ENCODE data around the gene AKAP8.
"Not testable (repeated sequence)": the region's sequence is repeated elsewhere in the genome, so short reads cannot be mapped to it uniquely, and the experiment has no call there.

Gene AKAP8

GRCh38 chr19:15360015-15360414, 19.6 kb downstream of the AKAP8 start:
- H3K4ac ChIP-seq (ENCODE audit: low read length); H3K27ac ChIP-seq (replicated peaks; ENCODE audit: low read length); H3K23ac ChIP-seq (ENCODE audit: low read depth, low read length, poor library complexity); H3K9ac ChIP-seq (ENCODE audit: low read depth, low read length, poor library complexity); H2BK5ac ChIP-seq (ENCODE audit: low read length); H3K79me1 ChIP-seq (ENCODE audit: low read depth, low read length); H3K18ac ChIP-seq (ENCODE audit: low read length); H2BK15ac ChIP-seq (ENCODE audit: low read length); H3K4me3 ChIP-seq (ENCODE audit: low read length in 2 of 2); H3K9me3 ChIP-seq (replicated peaks in 1 of 2; ENCODE audit: control insufficient read depth in 2 of 2, insufficient read depth in 1 of 2, low read depth in 1 of 2, low read length in 2 of 2); H2AFZ ChIP-seq (ENCODE audit: low read length); DNase-seq (ENCODE audit: low spot score); H4K8ac ChIP-seq (ENCODE audit: low read depth, low read length); H3K4me2 ChIP-seq (ENCODE audit: insufficient read depth, low read length, poor library complexity, severe bottlenecking); H4K91ac ChIP-seq (ENCODE audit: low read depth, low read length, poor library complexity); H2BK120ac ChIP-seq (ENCODE audit: low read depth, low read length); H3K4me1 ChIP-seq (ENCODE audit: control insufficient read depth in 2 of 2, insufficient read depth in 1 of 2, low read depth in 1 of 2, low read length in 2 of 2); H2BK12ac ChIP-seq (ENCODE audit: low read length); H3K14ac ChIP-seq (ENCODE audit: low read length); H2AK5ac ChIP-seq (ENCODE audit: low read depth, low read length); H3K27me3 ChIP-seq (ENCODE audit: control insufficient read depth in 3 of 3, insufficient read depth in 3 of 3, low read depth in 1 of 3, low read length in 3 of 3): not testable (repeated sequence)
- whole genome bisulfite sequencing, 2 donors (ENCODE audit: extremely low coverage in 2 of 2, insufficient read length in 2 of 2, insufficient replicate concordance in 1 of 2), result 100% methylated on average over 1 of the region's 4 CpGs; no CpG with 5 or more reads in 1 of the 2 donors
- peaks cover 44 to 75% of the 10 kb centered on the region in 2 donors for H3K36me3 ChIP-seq (replicated peaks in 1 of 2; ENCODE audit: control insufficient read depth in 2 of 2, insufficient read depth in 2 of 2, low read length in 2 of 2)

GRCh38 chr19:15358918-15359317, 20.7 kb downstream of the AKAP8 start:
- no peak overlapping the region for H2BK12ac ChIP-seq (ENCODE audit: low read length)
- peaks cover 2% of the 10 kb centered on the region for H3K79me1 ChIP-seq (ENCODE audit: low read depth, low read length)
- peaks cover 3 to 4% of the 10 kb centered on the region in 2 donors for H3K9me3 ChIP-seq (replicated peaks in 1 of 2; ENCODE audit: control insufficient read depth in 2 of 2, insufficient read depth in 1 of 2, low read depth in 1 of 2, low read length in 2 of 2)
- no peak overlapping the region for H2AK5ac ChIP-seq (ENCODE audit: low read depth, low read length)
- H3K27ac ChIP-seq (replicated peaks; ENCODE audit: low read length), result no peak overlapping the region
- H3K18ac ChIP-seq (ENCODE audit: low read length), result no peak overlapping the region
- no peak overlapping the region for H2AFZ ChIP-seq (ENCODE audit: low read length)
- H2BK5ac ChIP-seq (ENCODE audit: low read length), result no peak overlapping the region
- H3K9ac ChIP-seq (ENCODE audit: low read depth, low read length, poor library complexity), result no peak overlapping the region
- WGBS, 2 donors (ENCODE audit: extremely low coverage in 2 of 2, insufficient read length in 2 of 2, insufficient replicate concordance in 1 of 2), result no CpG with 5 or more reads among the region's 3 CpGs
- H3K4ac ChIP-seq (ENCODE audit: low read length), result no peak overlapping the region
- H3K36me3 ChIP-seq (replicated peaks in 1 of 2; ENCODE audit: control insufficient read depth in 2 of 2, insufficient read depth in 2 of 2, low read length in 2 of 2), result peaks cover 49 to 78% of the 10 kb centered on the region in 2 donors
- no peaks in the 10 kb centered on the region for H3K27me3 ChIP-seq (ENCODE audit: control insufficient read depth in 3 of 3, insufficient read depth in 3 of 3, low read depth in 1 of 3, low read length in 3 of 3)
- no peak overlapping the region for H2BK120ac ChIP-seq (ENCODE audit: low read depth, low read length)
- no peak for DNase-seq (ENCODE audit: low spot score)
- H4K8ac ChIP-seq (ENCODE audit: low read depth, low read length), result no peak overlapping the region
- no peak overlapping the region for H4K91ac ChIP-seq (ENCODE audit: low read depth, low read length, poor library complexity)
- H3K4me3 ChIP-seq (ENCODE audit: low read length in 2 of 2), result no peak overlapping the region
- H3K4me2 ChIP-seq (ENCODE audit: insufficient read depth, low read length, poor library complexity, severe bottlenecking), result no peak overlapping the region
- no peaks in the 10 kb centered on the region for H3K4me1 ChIP-seq (ENCODE audit: control insufficient read depth in 2 of 2, insufficient read depth in 1 of 2, low read depth in 1 of 2, low read length in 2 of 2)
- H3K14ac ChIP-seq (ENCODE audit: low read length), result no peak overlapping the region
- no peak overlapping the region for H2BK15ac ChIP-seq (ENCODE audit: low read length)
- no peak overlapping the region for H3K23ac ChIP-seq (ENCODE audit: low read depth, low read length, poor library complexity)

DNA sequence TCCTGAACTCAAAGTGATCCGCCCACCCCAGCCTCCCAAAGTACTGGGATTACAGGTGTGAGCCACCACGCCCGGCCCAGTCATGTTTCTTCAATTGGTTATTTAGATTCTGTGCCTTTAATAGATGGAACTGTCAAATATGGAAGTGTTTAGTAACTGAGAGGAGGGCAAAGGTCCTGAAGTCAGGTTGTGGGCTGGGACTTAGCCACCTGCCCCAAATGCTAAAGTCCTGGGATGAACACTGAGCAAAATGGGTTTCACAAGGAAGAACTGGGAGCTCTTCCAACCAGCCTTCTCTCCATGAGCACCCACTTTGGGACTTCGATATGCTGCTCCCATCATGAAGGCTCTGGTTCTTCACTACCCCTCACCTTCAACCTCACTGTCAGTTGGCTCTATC, 21.7 kb downstream of the AKAP8 start:
- H3K4me2 ChIP-seq (ENCODE audit: insufficient read depth, low read length, poor library complexity, severe bottlenecking), result no peak overlapping the region
- no peak overlapping the region for H3K4me3 ChIP-seq (ENCODE audit: low read length in 2 of 2)
- H3K9ac ChIP-seq (ENCODE audit: low read depth, low read length, poor library complexity), result no peak overlapping the region
- no peak overlapping the region for H4K91ac ChIP-seq (ENCODE audit: low read depth, low read length, poor library complexity)
- no peak overlapping the region for H2BK15ac ChIP-seq (ENCODE audit: low read length)
- no peak overlapping the region for H2AFZ ChIP-seq (ENCODE audit: low read length)
- no peak overlapping the region for H3K14ac ChIP-seq (ENCODE audit: low read length)
- H2BK5ac ChIP-seq (ENCODE audit: low read length), result no peak overlapping the region
- no peak overlapping the region for H4K8ac ChIP-seq (ENCODE audit: low read depth, low read length)
- DNase-seq (ENCODE audit: low spot score), result no peak
- no peaks in the 10 kb centered on the region for H3K27me3 ChIP-seq (ENCODE audit: control insufficient read depth in 3 of 3, insufficient read depth in 3 of 3, low read depth in 1 of 3, low read length in 3 of 3)
- peaks cover 49 to 87% of the 10 kb centered on the region in 2 donors for H3K36me3 ChIP-seq (replicated peaks in 1 of 2; ENCODE audit: control insufficient read depth in 2 of 2, insufficient read depth in 2 of 2, low read length in 2 of 2)
- peaks cover 3 to 4% of the 10 kb centered on the region in 2 donors for H3K9me3 ChIP-seq (replicated peaks in 1 of 2; ENCODE audit: control insufficient read depth in 2 of 2, insufficient read depth in 1 of 2, low read depth in 1 of 2, low read length in 2 of 2)
- H3K18ac ChIP-seq (ENCODE audit: low read length), result no peak overlapping the region
- no peak overlapping the region for H2BK120ac ChIP-seq (ENCODE audit: low read depth, low read length)
- H3K79me1 ChIP-seq (ENCODE audit: low read depth, low read length), result peaks cover 2% of the 10 kb centered on the region
- H2BK12ac ChIP-seq (ENCODE audit: low read length), result no peak overlapping the region
- WGBS, 2 donors (ENCODE audit: extremely low coverage in 2 of 2, insufficient read length in 2 of 2, insufficient replicate concordance in 1 of 2), result no CpG with 5 or more reads among the region's 4 CpGs
- no peak overlapping the region for H3K4ac ChIP-seq (ENCODE audit: low read length)
- H3K23ac ChIP-seq (ENCODE audit: low read depth, low read length, poor library complexity), result no peak overlapping the region
- no peak overlapping the region for H2AK5ac ChIP-seq (ENCODE audit: low read depth, low read length)
- no peaks in the 10 kb centered on the region for H3K4me1 ChIP-seq (ENCODE audit: control insufficient read depth in 2 of 2, insufficient read depth in 1 of 2, low read depth in 1 of 2, low read length in 2 of 2)
- H3K27ac ChIP-seq (replicated peaks; ENCODE audit: low read length), result no peak overlapping the region

- WGBS, 2 donors (ENCODE audit: extremely low coverage in 2 of 2, insufficient read length in 2 of 2, insufficient replicate concordance in 1 of 2), result no CpG with 5 or more reads among the region's 27 CpGs
- H3K79me1 ChIP-seq (ENCODE audit: low read depth, low read length), result no peaks in the 10 kb centered on the region
Observed at GRCh38 chr19:15354566-15355296, 24.9 kb downstream of the AKAP8 start.

More at GRCh38 chr19:15354566-15355296, 24.9 kb downstream of the AKAP8 start:
- Histone ChIP-seq H3K4me1 (ENCODE audit: control insufficient read depth in 2 of 2, insufficient read depth in 1 of 2, low read depth in 1 of 2, low read length in 2 of 2) (no peaks in the 10 kb centered on the region), H3K18ac (ENCODE audit: low read length) (no peak overlapping the region), H3K4ac (ENCODE audit: low read length) (no peak overlapping the region), H2BK120ac (ENCODE audit: low read depth, low read length) (no peak overlapping the region), H3K27me3 (ENCODE audit: control insufficient read depth in 3 of 3, insufficient read depth in 3 of 3, low read depth in 1 of 3, low read length in 3 of 3) (no peaks in the 10 kb centered on the region), H2BK15ac (ENCODE audit: low read length) (no peak overlapping the region), H3K27ac (replicated peaks; ENCODE audit: low read length) (no peak overlapping the region), H3K9me3 (replicated peaks in 1 of 2; ENCODE audit: control insufficient read depth in 2 of 2, insufficient read depth in 1 of 2, low read depth in 1 of 2, low read length in 2 of 2) (no peaks in the 10 kb centered on the region), H4K91ac (ENCODE audit: low read depth, low read length, poor library complexity) (no peak overlapping the region), H3K14ac (ENCODE audit: low read length) (peak overlapping the region; percentile 41), H2AK5ac (ENCODE audit: low read depth, low read length) (no peak overlapping the region), H3K4me3 (ENCODE audit: low read length in 2 of 2) (no peak overlapping the region), H2AFZ (ENCODE audit: low read length) (no peak overlapping the region), H3K9ac (ENCODE audit: low read depth, low read length, poor library complexity) (no peak overlapping the region), H3K23ac (ENCODE audit: low read depth, low read length, poor library complexity) (peak overlapping the region; percentile 9), H4K8ac (ENCODE audit: low read depth, low read length) (no peak overlapping the region), H3K36me3 (replicated peaks in 1 of 2; ENCODE audit: control insufficient read depth in 2 of 2, insufficient read depth in 2 of 2, low read length in 2 of 2) (peaks cover 30 to 72% of the 10 kb centered on the region in 2 donors), H3K4me2 (ENCODE audit: insufficient read depth, low read length, poor library complexity, severe bottlenecking) (no peak overlapping the region), H2BK12ac (ENCODE audit: low read length) (no peak overlapping the region), H2BK5ac (ENCODE audit: low read length) (no peak overlapping the region)
- DNase-seq (ENCODE audit: low spot score), result no peak

All from neuronal stem cell (in vitro differentiated cells).